Endothelial cell of umbilical vein (primary cell): Measurements from ENCODE around the gene KIF25.

Experiments used
- EZH2 ChIP-seq: IDR thresholded peaks from 2 replicates; pipeline ENCODE4 v1.6.1; 2012; ENCODE audit warnings: borderline replicate concordance, low read depth, mild to moderate bottlenecking, moderate library complexity, low read length, inconsistent platforms; ENCODE audit not compliant: severe bottlenecking
- FOS ChIP-seq: IDR thresholded peaks from 2 replicates; pipeline ENCODE4 v1.6.1; 2011; ENCODE audit warnings: mild to moderate bottlenecking, low read length, moderate library complexity, borderline replicate concordance; ENCODE audit not compliant: insufficient read depth
- GATA2 ChIP-seq: IDR thresholded peaks from 2 replicates; pipeline ENCODE4 v1.7.0; 2011; ENCODE audit warnings: low read depth, mild to moderate bottlenecking, moderate library complexity, mixed read lengths, low read length; ENCODE audit not compliant: insufficient read length, insufficient read depth
- JUN ChIP-seq: IDR thresholded peaks from 2 replicates; pipeline ENCODE4 v1.6.1; 2011; ENCODE audit warnings: borderline replicate concordance, low read depth; ENCODE audit not compliant: insufficient read length, insufficient read depth
- MYC ChIP-seq: IDR thresholded peaks from one replicate; pipeline ENCODE4 v1.6.1; 2011; ENCODE audit warnings: mild to moderate bottlenecking, low read depth, low read length
- POLR2A ChIP-seq: IDR thresholded peaks from 2 replicates; pipeline ENCODE4 v1.6.1; 2012; ENCODE audit warnings: low read depth, mild to moderate bottlenecking, control low read depth, low read length
- POLR2AphosphoS5 ChIP-seq: IDR thresholded peaks from 2 replicates; pipeline ENCODE4 v1.6.1; 2012; ENCODE audit warnings: low read depth, mild to moderate bottlenecking, control low read depth, low read length, moderate library complexity; ENCODE audit not compliant: insufficient read depth
- TF ChIP-seq, protein P1 (sequence below), 2 donors: IDR thresholded peaks; 1 replicate in 1 of 2; 2 replicates in 1 of 2; pipeline ENCODE4 v1.5.1; 2011; ENCODE audit warnings: low read length in 2 of 2, mild to moderate bottlenecking in 2 of 2, moderate library complexity in 2 of 2, control low read depth in 1 of 2, inconsistent platforms in 1 of 2, low read depth in 1 of 2; ENCODE audit not compliant: insufficient read depth in 1 of 2; ENCODE audit errors: extremely low read depth in 1 of 2
- TF ChIP-seq, protein P2 (sequence below): IDR thresholded peaks from 2 replicates; pipeline ENCODE4 v1.6.1; 2011; ENCODE audit not compliant: insufficient read depth, insufficient read length

DNA sequence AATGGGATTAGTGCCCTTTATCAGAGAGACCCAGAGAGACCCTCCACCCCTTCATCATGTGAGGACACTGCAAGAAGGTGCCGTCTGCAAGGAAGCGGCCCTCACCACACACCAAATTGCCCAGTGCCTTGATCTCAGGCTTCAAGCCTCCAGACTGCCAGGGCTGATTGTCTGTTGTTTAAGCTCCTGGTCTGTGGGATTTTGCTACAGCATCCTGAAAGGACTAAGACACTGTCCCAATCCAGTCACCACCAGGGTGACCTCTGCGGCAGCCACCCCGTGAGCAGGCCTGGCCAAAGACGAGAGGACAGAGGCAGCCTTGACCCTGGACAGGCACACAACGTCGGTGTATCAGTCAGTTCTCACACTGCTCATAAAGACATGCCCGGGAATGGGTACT lies 95.1 kb downstream of the KIF25 start:
- TF ChIP-seq, protein P1, sequence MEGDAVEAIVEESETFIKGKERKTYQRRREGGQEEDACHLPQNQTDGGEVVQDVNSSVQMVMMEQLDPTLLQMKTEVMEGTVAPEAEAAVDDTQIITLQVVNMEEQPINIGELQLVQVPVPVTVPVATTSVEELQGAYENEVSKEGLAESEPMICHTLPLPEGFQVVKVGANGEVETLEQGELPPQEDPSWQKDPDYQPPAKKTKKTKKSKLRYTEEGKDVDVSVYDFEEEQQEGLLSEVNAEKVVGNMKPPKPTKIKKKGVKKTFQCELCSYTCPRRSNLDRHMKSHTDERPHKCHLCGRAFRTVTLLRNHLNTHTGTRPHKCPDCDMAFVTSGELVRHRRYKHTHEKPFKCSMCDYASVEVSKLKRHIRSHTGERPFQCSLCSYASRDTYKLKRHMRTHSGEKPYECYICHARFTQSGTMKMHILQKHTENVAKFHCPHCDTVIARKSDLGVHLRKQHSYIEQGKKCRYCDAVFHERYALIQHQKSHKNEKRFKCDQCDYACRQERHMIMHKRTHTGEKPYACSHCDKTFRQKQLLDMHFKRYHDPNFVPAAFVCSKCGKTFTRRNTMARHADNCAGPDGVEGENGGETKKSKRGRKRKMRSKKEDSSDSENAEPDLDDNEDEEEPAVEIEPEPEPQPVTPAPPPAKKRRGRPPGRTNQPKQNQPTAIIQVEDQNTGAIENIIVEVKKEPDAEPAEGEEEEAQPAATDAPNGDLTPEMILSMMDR (IDR thresholded peaks at IDR 0.05; ENCODE audit: extremely low read depth in 1 of 2, insufficient read depth in 1 of 2, low read depth in 1 of 2, low read length in 2 of 2), result no peak
- no peak for TF ChIP-seq POLR2AphosphoS5
- TF ChIP-seq POLR2A, result no peak
- TF ChIP-seq, protein P2, sequence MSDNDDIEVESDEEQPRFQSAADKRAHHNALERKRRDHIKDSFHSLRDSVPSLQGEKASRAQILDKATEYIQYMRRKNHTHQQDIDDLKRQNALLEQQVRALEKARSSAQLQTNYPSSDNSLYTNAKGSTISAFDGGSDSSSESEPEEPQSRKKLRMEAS, result no peak
- TF ChIP-seq FOS, result no peak
- TF ChIP-seq GATA2, result no peak
- TF ChIP-seq MYC, result no peak
- no peak for TF ChIP-seq JUN
- no peak for TF ChIP-seq EZH2
